ENCODE data around the gene GLTP.
A peak's percentile ranks its signal among the peaks of the same experiment; 100 is the strongest.
"Not testable (repeated sequence)": the region's sequence is repeated elsewhere in the genome, so short reads cannot be mapped to it uniquely, and the experiment has no call there.

Gene GLTP

DNA sequence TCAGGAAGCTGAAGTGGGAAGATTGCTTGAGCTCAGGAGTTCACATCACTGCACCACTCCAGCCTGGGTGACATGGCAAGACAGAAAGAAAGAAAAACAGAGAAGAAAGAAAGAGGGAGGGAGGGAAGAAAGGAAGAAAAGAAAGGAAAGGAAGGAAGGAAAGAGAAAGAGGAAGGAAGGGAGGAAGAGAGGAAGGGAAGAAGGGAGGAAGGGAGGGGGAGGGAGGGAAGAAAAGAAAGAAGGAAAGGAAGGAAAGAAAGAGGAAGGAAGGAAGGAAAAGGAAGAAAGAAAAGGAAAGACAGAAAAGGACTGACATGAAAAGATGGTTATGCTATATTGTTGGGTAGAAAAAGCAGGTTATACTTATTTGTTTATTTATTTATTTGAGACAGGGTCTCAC, 3.9 kb downstream of the GLTP start:
- no peak for DNase-seq

GRCh38 chr12:109875572-109876131, 4.7 kb downstream of the GLTP start:
- DNase-seq: no peak

DNA sequence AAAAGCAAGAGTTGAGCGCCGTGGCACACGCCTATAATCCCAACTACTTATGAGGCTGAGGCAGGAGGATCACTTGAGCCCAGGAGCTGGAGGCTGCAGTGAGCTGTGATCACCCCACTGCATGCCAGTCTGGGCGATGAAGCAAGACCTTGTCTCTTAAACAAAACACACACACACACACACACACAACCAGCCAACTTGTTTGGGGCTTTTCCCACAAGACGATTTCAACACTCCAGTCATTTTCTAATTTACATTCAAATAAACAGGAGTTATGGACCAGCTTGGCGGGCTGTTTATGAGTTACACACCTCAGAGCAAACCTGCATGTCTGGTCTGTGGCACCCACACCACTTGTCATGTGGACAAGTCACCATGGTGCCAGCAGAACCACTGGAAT, 6.7 kb downstream of the GLTP start:
- no peak for DNase-seq

DNA sequence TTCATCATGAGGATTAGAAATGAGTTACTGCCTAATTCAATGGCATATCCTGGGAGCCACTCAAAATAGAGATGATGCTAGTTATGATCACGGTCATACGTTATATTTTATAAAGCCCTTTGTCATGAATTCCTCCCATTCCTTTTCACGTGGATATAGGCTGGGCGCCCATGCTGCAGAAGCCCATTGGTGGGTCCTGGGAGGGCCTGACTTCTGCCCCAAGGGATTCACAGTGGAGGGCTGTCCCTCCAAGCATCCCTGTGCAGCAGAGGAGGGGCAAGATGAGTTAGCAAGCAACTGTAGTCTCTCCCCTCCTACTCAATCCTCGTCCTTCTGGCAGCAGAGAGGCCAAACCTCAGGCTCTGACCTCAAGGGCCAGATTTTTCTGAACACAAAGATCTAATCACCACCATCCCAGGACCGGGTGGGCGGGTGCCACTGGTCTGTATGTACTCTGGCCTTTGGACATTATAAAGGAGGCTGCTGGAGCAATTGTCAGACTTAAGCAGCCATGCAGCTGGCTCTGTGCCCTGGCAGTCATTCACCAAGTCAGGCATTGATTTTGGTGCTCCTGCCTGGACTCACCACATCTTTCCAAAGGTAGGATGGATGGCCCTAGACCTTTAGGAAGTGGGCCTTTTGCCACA, 8.6 kb downstream of the GLTP start:
- no peak for DNase-seq

DNA sequence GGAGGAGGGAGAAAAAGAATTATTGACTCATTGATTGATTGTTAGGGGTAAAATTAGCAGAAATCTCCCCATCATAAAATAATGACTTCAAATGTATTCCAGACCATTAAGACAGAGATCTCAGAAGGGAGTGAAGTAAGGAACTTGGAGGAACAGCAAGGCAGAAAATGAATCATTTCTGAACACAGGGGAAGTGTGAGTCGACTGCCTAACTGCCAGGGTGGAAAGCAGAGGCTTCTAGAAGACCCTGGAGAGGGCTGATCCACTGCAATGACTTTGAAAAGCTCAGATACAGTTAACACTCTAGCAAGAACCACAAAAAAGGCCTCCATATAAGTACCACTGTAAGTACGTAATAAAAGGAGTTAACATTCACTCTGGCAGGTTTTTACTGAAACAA, 9.7 kb downstream of the GLTP start:
- DNase-seq: no peak

DNA sequence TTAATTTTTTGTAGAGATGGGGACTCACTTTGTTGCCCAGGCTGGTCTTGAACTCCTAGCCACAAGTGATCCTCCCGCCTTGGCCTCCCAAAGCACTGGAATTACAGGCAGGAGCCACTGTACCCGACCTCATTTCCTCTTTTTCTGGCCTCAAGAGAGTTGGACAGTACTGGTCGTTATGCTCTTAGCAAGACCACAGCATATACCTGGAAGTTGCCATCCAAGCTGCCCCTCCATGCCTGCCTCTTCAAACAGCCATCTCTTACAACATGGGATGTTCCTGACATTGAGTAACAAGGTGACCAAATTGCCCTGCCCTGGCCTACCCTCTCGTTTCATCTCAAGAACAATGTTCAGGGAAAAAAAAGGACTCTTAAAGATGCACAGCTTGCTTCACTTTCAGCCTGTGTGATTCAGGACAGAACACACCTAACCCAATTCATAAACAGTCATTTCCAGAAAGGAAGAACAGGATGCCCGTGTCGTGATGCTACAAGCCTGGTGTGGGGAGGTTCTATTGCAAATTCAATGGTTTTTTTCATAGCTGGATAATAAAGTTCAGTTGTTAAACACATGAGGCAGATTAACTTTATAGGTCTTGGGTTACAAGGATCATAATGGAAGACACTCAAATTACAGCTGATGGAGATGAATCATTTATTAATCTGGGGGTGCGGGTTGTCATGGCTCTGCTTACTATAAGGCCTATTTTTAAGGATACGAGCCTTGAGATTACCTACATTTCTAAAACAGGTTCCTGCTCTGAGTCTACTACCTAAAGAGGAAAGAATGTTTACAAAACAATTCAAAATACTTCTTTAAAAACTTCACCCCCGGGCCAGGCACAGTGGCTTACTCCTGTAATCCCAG, 11.9 kb downstream of the GLTP start:
- DNase-seq: no peak

DNA sequence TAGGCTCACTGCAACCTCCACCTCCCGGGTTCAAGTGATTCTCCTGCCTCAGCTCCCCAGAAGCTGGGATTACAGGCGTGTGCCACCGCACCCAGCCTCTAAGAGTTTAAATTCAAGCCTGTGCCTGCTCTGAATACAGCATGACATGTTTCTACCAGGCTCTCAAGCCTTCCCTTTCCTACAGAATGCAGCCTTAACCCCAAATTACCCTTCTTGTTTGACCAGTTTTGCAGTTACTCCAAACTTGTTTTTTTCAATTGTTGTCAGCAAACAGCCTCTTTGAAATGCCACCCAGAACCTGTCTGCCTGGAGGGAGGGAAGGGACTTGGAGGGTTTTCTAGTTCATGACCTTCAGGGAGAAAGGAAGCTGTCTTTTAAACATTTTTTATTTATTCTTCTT, 15.4 kb downstream of the GLTP start:
- no peak for DNase-seq

DNA sequence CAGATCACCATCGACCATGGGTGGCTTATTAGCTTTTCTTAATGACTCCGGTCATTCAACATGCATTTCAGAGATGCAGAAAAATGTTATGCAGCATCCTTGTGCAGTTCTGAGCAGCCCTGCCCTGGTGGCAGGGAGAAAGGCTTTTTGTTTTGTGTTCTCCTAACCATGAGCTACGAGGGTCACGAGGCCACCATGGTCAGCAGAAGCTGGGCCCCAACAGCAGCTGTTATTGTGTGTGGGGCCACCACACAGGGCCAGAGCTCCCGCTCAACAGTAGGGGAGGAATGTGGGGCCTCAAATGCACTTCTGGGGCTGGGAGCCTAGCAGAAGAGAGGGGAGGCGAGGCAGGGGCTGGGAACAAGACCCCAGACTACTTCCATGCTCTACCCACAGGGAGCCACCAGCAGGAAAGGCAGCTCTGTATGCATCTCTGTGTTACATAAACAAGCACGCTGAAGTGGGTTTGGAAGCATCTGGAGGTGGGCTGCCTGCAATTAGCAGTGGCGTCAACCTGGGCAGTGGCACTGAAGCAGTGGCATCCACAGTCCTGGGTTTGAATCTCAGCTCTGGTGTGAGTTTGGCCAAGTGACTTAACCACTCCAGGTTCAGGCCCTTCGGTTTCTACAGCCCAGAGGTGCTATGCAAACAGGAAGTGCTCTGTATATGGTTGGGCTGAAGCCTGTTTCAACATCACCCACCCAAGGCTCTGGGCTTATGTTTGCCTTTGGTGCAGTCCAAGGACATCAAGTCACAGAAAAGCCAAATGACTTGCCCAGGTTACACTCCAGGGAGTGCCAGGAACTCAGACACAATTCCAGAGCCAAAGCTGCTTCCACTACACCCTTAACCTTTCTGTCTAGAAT, 16.3 kb downstream of the GLTP start:
- DNase-seq: no peak

DNA sequence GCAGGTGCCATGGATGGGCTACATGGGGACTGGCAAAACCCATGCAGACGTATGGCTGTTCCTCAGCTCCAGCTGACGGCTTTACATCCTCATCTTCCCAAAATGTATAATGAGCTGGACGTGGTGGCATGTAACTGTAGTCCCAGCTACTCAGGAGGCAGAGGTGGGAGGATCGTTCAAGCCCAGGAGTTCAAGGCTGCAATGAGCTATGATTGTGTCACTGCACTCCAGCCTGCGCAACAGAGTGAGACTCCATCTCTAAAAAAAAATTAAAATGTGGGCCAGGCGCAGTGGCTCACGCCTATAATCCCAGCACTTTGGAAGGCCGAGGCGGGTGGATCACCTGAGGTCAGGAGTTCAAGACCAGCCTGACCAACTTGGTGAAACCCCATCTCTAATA, 17.9 kb downstream of the GLTP start:
- not testable (repeated sequence) for DNase-seq

DNA sequence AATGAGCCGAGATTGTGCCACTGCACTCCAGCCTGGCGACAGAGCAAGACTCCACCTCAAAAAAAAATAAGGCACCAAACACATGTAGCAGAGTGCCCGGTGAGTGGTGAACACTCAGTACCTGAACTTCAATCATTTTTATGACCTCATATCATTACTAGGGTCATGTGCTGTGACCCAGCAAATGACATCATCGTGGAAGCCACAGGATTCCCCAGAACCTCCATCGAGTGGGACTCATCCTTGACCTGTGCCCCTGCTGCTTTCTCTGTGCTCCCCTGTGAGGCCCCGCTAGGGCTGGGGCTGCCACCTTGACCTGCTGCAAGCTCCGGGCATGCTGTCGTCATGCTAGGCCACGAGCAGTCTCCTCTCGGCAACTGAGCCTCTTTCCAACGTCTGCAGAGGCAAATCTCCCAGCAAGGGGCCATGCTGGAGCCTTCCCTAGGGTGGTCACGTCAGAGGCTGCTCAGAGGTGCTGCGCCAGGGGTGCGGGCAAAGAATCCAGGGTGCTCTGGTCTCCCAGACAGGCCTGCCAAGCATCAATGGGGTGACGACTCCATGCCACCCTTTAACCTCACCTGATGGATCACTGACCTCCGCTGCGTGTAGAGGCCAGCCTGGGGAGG, 18.5 kb downstream of the GLTP start:
- no peak for DNase-seq

- DNase-seq: no peak
Measured at GRCh38 chr12:109860977-109861376, 19.4 kb downstream of the GLTP start.

GRCh38 chr12:109858764-109859163, 21.6 kb downstream of the GLTP start:
- DNase-seq: no peak

GRCh38 chr12:109857715-109858114, 22.6 kb downstream of the GLTP start:
- DNase-seq: no peak

- no peak for DNase-seq
Measured at GRCh38 chr12:109855377-109855776, 25.0 kb downstream of the GLTP start.

- DNase-seq: not testable (repeated sequence)
Measured at GRCh38 chr12:109850518-109850917, 29.8 kb downstream of the GLTP start.

GRCh38 chr12:109847142-109847735, 33.1 kb downstream of the GLTP start:
- no peak for DNase-seq

GRCh38 chr12:109845824-109846205, 34.5 kb downstream of the GLTP start:
- DNase-seq: no peak

- peak; percentile 84 for DNase-seq
Measured at GRCh38 chr12:109844983-109845823, 35.1 kb downstream of the GLTP start.

GRCh38 chr12:109844091-109844490, 36.2 kb downstream of the GLTP start:
- DNase-seq: no peak

- DNase-seq: no peak
Measured at GRCh38 chr12:109842021-109842420, 38.3 kb downstream of the GLTP start.

DNA sequence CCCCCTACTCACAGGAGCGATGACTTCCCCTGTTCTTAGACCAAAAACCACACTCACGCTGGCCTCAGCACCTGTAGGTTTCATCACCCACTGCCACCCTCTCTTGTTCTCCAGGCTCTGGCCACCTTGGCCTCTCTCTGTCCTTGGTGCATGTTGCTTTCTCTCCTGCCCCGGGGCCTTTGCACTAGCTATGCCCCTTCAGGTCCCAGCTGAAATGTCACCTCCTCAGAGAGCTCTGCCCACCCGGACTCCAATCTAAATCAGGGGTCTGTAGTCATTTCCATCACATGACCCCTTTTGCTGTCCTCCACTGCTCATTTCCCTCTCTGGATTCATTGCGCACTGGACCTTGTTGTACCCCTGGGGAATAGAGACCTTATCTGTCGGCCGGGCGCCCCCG, 39.0 kb downstream of the GLTP start:
- DNase-seq: no peak

All from stimulated activated naive CD4-positive, alpha-beta T cell treated with Interleukin-2 at 50 U/mL for 16 hours (primary cell).